Measurements from ENCODE around the gene TRAF3IP3.

DNA sequence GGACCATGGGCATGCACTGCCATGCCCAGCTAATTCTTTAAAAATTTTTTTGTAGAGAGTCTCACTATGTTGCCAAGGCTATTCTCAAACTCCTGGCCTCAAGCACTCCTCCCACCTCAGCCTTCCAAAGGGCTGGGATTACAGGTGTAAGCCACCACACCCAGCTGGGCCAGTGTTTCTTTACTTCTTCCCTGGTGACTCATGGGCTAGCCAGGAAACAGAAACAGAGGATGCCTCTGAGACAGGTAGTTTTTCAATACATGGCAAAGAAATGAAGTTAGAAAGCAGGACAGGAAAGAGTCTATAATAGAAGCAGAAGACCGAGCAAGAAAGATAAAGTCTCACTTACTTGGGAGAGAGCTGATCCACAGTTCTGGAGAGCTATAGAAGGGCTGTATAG, 36.1 kb downstream of the TRAF3IP3 start:
- no peak for TF ChIP-seq YY1 (IDR thresholded peaks at IDR 0.05; ENCODE audit: insufficient read depth, insufficient read length)
- no peak for TF ChIP-seq ZNF274 (IDR thresholded peaks at IDR 0.05; ENCODE audit: low read depth, low read length)
